NCI-H524 treated with DMSO at 0.1 percent for 48 hours (cell line): ENCODE data around the gene KRT26.
"Not testable (repeated sequence)": the region's sequence is repeated elsewhere in the genome, so short reads cannot be mapped to it uniquely, and the experiment has no call there.

Experiments
- DNase-seq: peaks from one replicate; lab custom pipeline; 2025; lab: John Stamatoyannopoulos, UW

Gene KRT26, protein sequence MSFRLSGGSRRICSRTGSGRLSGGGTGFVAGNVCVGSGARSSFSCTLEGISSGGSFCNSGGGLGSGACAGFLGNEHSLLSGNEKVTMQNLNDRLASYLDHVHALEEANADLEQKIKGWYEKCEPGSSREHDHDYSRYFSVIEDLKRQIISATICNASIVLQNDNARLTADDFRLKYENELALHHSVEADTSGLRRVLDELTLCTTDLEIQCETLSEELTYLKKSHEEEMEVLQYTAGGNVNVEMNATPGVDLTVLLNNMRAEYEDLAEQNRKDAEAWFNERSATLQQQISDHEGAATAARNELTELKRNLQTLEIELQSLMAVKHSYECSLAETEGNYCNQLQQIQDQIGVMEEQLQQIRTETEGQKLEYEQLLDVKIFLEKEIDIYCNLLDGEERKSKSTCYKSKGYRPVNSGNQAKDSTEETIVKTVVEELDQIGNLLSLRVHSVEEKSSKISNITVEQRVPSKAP

DNA sequence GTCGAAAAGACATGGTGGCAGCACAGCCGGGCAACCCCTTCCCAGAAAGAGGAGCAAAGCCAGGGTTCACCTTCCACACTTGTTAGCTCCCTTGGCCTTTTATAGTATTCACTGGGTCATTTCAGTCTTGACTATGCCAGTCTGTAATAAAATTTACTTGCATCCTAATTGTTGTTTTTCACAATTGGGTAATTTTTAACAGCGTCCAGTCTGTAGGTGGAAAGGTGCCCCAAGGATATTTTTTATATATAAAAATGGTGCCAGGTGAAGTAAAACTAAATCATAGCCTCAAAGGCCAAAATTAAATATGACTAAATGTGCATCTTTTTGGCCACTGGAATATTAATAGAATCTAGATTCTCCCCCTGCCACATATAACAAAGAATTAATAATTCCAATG, at the start of gene KRT26:
KRT26 (minus strand) TSS at position 101 of the 400 bp plus-strand sequence; CDS start at position 13, 88 bp downstream.
- DNase-seq: no peak

DNA sequence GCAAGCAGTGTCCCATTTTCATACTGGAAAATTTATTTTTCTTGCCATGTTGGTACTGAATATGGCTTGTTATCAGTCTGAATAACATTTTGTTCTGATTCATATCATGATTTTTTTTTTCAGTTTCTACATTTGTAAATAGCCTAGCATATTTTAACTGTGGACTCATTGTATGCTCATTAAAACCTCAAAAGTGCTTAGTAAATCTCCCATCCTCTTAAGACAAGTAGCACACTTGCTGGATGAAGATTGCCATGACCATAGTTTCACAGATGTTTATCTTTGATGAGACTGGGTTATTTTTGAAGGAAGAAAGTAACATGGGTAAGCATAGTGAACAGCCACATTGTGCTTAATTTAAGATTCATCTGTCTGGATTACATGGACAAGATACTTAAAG, 49.5 kb upstream of the KRT26 start:
- DNase-seq: no peak

DNA sequence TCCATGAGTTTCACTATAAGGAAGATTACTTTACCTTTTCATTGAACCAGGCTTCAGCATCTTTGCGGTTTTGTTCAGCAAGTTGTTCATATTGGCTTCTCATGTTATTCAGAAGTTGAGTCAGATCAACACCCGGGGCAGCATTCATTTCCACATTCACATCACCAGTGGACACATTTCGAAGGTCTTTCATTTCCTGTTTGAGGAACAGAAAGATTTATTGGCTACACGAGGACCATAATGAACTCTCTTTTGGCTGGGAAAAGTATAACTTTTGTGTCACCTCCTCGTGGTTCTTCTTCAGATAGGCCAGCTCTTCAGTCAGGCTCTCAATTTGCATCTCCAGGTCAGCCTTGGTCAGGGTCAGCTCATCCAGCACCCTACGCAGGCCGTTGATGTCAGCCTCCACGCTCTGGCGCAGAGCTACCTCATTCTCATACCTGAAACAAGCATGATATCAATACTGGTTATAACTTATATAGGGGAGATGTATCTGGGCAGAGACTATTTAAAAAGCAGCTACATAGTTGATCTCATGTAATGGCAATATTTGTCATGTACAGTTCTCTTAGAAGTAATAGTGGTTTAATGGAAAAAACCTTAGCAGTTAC, 48.3 kb upstream of the KRT26 start:
- DNase-seq: no peak

DNA sequence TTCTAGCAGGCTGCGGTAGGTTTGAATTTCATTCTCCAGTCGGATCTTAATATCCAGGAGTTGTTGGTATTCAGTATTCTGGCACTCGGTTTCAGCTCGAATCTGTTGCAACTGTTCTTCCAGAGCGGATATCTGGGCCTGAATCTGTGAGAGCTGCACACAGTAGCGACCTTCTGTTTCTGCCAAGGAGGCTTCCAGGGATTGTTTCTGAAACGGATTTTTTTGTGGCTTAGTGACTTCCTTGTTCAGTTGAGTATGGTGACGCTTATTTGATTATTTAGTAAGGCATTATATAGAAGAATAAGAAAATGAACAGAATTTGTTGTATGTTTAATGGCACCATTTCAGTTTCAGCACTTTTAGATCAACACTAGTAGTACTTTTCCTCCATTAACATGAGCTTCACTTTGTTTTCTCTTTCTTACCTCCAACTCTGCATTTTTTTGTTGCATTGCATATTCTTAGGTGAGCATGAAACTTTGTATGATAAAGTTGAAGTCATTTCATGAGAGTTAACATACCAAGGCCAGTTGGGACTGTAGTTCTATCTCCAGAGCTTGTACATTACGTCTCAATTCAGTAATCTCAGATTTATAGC, 47.6 kb upstream of the KRT26 start:
- DNase-seq: no peak

DNA sequence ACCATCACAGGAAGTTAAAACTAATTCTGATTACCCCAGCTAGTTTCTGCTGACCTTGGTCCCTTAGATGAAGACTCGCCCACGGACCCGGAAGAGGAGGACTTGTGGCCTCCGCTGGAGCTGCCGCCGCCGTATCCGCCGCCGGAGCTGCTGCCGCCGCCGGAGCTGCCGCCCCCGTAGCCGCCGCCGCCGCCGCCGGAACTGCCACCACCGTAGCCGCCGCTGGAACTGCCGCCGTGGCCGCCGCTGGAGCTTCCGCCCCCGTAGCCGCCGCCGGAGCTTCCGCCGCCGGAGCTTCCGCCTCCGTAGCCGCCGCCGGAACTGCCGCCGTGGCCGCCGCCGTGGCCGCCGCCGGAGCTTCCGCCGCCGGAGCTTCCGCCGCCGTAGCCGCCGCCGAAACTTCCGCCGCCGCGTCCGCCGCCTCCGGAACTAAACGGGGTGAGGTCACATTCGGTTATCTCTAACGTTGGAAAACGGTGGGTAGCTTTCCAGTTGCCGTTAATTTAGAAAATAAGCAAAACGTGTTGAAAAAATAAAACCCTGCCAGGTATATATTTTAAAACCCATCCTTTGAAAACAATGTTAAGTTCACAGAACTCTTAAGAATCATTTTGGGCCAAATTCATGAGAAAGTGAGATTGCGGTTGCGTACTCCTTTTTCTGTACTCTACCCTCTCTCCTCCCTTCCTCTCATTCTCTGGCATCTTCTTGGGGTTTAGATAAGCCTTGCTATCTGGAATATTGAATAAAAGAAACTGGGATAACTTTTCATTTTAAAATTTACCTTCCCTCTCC, 46.9 kb upstream of the KRT26 start:
- DNase-seq: peak; percentile 20

DNA sequence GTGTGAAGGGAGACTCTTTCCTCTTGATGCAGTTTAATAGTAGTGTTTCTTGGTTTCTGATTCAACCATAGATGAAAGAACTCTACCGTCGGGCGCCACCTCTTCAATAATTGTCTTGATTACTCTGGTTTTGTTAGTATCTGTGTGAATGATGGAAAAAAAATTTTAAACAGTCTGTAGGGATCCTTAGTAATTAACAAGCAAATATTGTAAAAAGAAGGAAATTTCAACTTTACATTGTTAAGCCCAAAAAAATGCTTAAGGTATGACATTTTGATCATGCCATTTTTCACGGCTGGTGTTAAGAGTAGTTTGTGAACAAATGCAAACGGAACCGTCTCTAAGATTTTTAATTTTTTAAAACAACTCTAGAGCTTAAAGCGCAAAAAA, 46.3 kb upstream of the KRT26 start:
- DNase-seq: no peak

DNA sequence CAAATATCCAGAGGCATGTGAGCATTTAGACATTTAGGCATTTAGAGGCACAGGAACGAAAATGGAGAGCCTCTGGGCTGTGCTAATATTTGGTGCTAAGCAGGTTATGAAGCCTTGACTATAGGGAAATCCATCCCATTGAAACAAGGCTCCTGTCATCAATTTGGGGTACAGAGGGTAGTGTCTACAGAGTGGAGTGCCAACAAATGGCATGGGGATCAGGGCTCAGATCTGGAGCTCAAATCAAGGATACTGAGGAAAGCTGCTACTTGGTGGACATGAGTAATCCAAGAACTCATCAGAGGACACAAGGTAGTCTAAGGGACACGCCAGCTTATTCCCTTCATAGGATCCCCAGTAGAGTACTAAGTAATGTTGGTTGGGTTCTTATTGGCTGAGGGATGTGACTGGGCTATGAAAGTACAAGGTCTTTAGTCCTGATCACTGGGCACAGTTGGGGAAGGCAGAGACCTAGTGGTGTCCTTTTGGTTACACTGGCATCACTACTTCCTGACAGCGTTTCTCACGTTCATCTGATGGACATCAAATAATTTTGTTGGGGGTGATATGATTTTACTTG, 45.2 kb upstream of the KRT26 start:
- no peak for DNase-seq

DNA sequence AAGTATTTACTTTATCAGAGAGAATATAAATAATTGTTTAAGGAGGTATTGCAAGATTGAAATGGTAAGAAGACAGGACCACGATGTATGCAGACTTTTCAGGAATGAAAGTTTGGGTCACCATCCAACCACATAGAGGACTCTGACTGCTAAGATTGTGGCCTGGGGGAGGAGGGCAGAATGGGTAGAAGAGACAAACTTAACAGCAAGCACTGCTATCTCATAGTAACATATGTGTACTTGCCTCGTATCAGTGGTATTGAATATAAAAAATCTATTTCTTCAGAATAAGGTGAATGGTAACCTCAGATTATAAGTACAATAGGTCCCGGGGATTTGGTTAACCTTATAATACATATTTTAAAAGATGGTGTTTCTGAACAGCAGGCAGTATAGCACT, 44.6 kb upstream of the KRT26 start:
- no peak for DNase-seq

DNA sequence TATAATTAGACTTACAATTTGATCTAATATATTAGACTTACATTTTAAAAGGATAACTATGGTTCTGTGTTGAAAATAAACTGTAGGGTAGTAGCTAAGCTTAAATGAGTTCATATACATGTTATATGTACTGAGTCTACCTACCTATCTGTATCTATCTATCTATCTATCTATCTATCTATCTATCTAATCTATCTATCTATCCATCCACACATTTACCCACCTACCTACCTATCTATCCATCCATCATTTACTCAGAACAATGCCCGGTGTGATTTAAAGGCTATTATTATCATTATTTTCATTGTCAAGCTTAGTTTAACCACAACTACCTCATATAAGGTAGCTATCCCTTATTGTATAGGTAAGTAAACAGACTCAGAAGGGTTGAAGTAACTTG, 43.4 kb upstream of the KRT26 start:
- no peak for DNase-seq

DNA sequence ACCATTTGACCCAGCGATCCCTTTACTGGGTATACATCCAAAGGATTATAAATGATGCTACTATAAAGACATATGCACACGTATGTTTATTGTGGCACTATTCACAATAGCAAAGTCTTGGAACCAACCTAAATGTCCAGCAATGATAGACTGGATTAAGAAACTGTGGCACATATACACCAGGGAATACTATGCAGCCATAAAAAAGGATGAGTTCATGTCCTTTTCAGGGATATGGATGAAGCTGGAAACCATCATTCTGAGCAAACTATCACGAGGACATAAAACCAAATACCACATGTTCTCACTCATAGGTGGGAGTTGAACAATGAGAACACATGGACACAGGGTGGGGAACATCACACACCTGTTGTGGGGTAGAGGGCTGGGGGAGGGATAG, 42.7 kb upstream of the KRT26 start:
- DNase-seq: not testable (repeated sequence)

DNA sequence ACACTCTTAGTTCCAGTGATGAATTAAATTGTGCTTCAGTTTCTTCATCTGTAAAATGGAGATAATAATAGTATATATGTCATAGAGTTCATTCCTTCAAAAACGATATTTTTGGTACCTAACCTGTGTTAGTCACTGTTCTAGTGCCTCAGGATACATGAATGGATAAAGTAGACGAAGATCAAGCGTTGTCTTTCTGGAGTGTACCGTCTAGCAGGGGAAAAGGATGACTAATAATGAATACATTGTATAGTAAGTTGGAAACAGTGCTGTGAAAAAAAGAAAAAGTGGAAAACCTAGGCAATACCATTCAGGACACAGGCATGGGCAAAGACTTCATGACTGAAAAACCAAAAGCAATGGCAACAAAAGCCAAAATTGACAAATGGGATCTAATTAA, 41.8 kb upstream of the KRT26 start:
- DNase-seq: no peak

DNA sequence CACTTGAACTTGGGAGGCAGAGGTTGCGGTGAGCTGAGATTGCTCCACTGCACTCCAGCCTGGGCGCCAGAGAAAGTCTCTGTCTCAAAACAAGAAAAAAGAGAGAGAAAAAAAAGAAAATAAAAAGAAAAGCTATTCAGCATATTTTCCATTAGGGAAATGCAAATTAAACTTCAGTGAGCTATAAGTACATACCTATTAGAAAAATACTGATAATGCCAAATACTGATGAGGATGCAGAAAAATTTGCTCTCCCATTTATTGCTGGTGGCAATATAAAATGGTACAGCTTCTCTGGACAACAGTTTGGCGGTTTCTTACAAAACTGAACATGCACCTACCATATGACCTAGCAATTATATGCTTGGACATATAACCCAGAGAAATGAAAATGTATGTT, 40.6 kb upstream of the KRT26 start:
- no peak for DNase-seq

DNA sequence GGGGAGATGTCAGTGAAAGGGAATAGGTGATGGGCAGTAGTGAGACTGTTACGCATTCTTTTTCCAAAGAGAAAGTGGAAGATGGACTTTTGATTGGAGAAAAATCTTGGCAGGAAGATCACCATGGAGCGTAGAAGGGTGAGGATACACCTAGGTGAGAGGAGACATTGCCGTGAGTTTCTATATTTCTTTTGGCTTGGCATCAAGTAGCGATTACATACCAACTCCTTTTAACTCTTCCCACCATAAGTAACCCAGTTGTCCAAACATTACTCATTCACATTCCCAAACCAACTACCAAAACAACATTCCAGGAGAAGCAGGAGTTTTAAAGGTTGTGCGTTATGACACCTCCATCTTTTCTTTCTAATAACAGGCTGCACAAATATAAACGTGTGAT, 38.5 kb upstream of the KRT26 start:
- DNase-seq: no peak

DNA sequence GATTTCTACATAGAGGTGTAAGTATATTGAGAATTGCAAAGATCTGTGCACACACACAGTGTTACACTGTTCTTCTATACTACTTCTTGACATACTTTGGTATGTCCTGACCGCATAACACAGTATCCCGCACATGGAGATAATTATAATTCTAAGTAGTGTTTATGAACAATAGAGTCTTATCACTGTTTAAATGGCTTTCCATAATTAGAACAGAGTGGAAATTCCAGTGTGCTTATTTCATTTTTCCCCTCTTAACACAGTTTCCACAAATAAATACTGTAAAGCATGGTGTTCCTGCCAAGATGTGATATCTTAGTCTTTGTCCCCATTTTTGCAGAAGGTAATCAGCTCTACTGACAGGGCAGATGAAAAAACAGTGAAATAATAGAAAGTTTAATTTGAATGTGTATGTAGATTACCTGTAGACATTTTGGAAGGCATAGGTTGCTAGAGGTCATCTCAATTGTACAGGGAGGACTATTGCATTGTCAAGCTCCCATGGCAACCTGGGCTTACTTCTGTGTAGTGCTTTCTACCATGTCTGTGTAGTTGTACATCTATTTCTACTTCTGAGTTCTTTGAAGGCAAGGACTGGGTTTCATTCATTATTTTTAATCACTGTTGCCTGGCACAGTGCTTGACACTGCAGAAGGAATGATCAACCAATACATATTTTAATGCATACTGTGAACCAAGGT, 37.9 kb upstream of the KRT26 start:
- no peak for DNase-seq

DNA sequence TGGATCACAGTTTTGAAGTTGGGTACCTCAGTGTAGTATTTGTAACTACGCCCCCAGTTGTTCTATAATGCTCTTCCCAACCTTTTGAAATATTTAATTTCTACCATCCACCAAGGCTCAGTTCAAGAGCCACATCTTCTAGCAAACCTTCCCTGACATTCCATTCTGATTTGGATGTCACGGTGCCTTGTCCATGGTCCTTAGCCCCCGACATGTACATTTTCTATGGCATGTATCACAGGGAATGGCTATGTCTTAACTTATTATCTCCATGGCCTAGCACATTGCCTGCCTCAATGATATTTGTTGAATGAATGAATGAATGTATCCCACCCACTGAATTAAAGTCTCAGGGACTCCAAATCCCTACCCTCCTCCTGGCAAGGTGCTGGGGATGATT, 34.1 kb upstream of the KRT26 start:
- no peak for DNase-seq

DNA sequence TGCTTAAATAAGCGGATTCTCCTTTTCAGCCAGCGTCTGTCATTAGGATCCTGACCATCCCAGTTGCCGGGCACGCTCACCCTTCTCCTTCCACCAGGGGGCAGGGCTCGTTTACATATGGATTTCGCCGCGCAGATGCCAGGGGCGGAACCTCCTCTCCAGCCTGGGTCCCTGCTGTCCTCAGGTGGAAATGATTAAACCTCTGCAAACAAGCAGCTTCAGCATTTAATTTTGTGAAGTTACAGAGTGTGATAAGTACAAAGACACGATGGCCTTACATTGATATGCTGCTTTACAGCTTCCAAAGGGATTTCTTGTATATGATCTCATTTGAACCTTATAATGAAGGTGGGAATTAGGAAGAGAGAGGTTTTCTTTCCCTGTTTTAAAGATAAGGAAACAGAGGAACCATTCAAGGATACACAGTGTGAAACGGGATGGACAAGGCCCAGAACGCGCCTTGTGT, 31.6 kb upstream of the KRT26 start:
- peak; percentile 16 for DNase-seq

DNA sequence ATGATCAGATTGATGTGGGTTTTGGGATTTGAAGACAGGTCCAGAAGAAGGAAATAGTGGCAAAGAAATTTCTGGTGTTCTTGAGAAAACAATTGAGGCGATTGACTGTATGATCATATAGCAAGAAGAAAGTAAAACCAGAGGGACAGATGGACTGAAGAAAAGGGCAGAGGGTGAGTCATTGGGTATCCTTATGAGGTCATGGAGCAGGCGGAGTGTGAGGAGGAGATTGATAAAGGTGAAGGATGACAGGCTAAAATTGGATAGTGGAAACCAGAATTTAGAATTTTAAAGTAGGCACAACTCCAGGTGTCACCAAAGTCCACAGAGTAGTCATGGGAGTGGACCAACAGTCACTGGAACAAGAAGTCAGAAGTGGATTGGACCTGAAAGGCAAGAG, 29.2 kb upstream of the KRT26 start:
- DNase-seq: no peak

DNA sequence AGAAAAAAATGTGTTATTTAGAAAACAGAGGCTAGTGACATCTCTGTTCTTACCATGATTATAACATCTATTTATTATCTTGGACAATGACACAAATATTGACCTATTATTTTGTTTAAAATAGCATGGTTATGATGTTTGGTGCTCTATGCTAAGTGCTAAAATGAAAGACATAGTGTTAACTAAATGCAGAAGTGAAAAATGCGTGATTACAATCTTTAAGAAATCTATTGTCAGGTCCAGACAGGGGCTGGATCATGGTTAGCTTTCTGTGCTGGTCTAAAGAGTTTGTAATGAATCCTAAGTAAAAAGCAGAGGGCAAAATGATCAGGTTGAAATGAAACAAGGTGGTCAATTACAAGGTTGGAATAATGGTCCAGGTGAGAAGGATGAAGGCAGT, 28.4 kb upstream of the KRT26 start:
- DNase-seq: no peak

DNA sequence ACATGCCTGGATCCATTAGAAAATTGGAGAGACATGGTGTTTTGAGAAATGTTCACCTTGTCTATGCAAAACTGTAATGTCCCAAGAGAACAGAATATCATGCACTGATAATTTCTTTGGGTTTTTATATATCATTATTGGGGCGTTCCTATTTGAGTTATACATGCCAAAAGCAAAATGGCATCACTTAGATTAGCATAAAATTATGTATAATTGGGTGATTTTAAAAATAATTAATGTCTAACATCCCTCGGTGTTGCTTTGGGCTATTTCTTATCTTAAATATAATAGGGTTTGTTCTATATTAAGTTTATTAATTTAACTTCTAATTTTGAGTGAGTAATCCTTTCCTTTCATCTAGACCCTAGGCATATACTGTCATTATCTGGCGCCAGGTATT, 27.9 kb upstream of the KRT26 start, which contains the start of gene KRT28:
KRT28 (minus strand) TSS at position 101 of the 400 bp plus-strand sequence; CDS start at position 35, 66 bp downstream.
- no peak for DNase-seq

DNA sequence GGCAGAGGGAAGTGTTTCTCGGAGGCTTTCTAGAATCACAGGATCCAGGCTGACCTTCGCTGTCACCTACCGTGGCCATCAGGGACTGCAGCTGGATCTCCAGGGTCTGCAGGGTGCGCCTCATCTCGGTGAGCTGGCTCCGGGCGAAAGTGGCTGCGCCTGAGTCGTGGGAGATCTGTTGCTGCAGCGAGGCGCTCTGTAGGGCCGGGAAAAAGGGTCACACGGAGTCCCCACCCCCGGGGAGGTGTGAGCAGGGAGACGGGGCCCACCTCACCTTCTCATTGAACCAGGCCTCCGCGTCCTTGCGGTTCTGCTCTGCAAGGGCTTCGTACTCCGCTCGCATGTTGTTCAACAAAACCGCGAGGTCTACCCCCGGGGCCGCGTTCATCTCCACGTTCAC, 24.8 kb upstream of the KRT26 start:
- DNase-seq: no peak

DNA sequence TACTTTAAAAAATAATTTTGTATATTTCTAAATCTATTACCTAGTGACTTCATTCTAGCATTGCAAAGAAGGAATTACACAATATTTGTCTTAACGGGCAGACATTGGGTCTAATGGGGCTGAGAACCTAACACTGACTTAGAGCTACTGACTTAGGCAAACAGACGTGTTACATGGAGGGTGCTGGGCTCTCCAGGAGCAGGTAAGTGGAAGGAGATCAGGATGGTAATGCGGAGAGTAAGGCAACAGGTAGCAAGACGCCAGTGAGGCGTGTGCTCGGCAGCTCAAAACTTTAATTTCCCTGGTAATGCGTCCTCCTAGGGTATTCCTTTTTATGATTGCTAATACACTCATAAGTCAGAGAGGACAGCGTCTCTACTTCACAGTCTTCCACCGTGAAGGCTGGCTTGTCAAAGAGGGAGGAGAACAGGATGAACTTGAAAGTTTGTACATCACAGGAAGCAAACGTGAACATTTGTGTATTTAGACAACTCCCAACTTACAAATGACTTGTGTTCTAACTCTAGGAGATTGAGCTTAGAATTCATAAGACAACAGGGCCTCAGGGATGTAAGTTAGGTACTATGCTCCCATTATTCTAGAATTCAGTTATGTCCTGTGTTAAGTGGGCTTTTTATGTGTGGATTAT, 23.1 kb upstream of the KRT26 start:
- no peak for DNase-seq
